HG03175 (cell line): Measurements from ENCODE around the gene OTUB2.

Experiments used
- ATAC-seq: cut with Tn5 transposase; IDR thresholded peaks from one replicate; pipeline ENCODE4 v1.9.1; 2021; ENCODE audit warnings: mild to moderate bottlenecking, moderate library complexity; ENCODE audit not compliant: unreplicated experiment

The OTUB2 gene

DNA sequence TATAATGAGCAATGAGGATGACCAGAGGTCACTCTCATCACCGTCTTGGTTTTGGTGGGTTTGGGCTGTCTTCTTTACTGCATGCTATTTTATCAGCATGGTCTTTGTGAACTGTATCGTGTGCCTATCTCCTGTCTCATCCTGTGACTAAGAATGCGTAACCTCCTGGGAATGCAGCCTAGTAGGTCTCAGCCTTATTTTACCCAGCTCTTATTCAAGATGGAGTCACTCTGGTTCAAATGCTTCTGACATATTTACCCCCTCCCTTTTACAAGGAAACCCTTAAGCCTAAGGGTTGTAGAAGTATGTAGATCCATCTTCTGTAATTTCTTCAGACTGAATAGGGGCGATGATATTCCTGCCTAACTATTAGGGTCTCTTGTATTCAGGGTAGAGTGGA, 63.3 kb downstream of the OTUB2 start:
- no peak for ATAC-seq

DNA sequence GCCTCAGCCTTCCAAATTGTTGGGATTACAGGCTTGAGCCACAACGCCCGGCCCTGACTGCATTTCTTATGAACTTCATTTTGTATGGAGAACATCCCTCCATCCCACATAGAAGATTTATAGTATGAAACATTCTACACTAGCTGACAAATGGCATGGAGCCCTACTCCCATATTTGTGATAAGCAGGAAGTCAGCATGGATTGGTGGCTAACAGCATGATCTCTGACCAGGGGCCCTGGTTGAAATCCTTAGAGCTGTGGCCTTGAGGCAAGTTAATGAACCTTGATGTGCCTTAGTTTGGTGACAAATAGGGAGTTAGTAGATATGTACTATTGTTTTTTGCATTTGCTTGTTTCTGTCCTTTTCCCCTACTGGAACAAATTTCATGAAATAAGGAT, 67.3 kb downstream of the OTUB2 start:
- ATAC-seq: no peak

DNA sequence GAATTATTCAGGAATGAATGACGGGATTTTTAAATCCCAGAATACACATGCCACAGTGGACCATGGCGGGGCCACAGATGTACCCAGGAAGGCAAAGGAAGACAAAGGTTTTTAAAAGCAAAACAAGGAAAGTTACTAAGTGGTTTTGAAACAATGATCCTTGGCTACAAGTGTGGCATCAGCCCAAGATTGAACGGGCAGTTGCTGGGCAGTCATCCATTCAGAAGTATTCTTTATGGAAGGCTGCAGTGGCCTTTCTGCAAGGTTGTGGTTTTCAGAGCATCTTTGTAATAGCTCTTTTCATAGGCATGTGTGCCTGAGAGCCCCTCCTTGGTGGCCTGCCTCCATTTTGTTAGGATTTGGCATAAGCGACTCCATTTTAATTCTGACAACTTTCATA, 71.0 kb downstream of the OTUB2 start:
- ATAC-seq: no peak
